HEK293T (cell line): ENCODE data around the gene ASB18.

ENCODE experiments used
- ARNT ChIP-seq: fragments of 450-650 bp; IDR thresholded peaks from 2 replicates; pipeline ENCODE4 v1.6.1; 2017; ENCODE audit warnings: mild to moderate bottlenecking
- BHLHE40 ChIP-seq: fragments of 450-650 bp; IDR thresholded peaks from 2 replicates; pipeline ENCODE4 v1.6.1; 2016; ENCODE audit warnings: mild to moderate bottlenecking, moderate library complexity, borderline replicate concordance
- CTBP1 ChIP-seq: fragments of 450-650 bp; IDR thresholded peaks from 2 replicates; pipeline ENCODE4 v1.6.1; 2016; ENCODE audit warnings: borderline replicate concordance
- ELF4 ChIP-seq: fragments of 450-650 bp; IDR thresholded peaks from 2 replicates; pipeline ENCODE4 v1.6.1; 2017; ENCODE audit warnings: antibody characterized with exemption
- FOXA1 ChIP-seq: fragments of 450-650 bp; IDR thresholded peaks from 2 replicates; pipeline ENCODE4 v1.6.1; 2016; ENCODE audit warnings: mild to moderate bottlenecking
- FOXK2 ChIP-seq: fragments of 450-650 bp; IDR thresholded peaks from 2 replicates; pipeline ENCODE4 v1.6.1; 2016; ENCODE audit warnings: mild to moderate bottlenecking
- FOXM1 ChIP-seq: fragments of 450-650 bp; IDR thresholded peaks from 2 replicates; pipeline ENCODE4 v1.6.1; 2017; ENCODE audit warnings: mild to moderate bottlenecking, borderline replicate concordance
- HDGF ChIP-seq: fragments of 450-650 bp; IDR thresholded peaks from 2 replicates; pipeline ENCODE4 v1.6.1; 2017; ENCODE audit warnings: antibody characterized with exemption, borderline replicate concordance
- LEF1 ChIP-seq: fragments of 450-650 bp; IDR thresholded peaks from 2 replicates; pipeline ENCODE4 v1.6.1; 2017; ENCODE audit warnings: mild to moderate bottlenecking, borderline replicate concordance
- SP1 ChIP-seq: fragments of 450-650 bp; IDR thresholded peaks from 2 replicates; pipeline ENCODE4 v1.6.1; 2017
- SUZ12 ChIP-seq: fragments of 450-650 bp; IDR thresholded peaks from 2 replicates; pipeline ENCODE4 v1.6.1; 2016; ENCODE audit warnings: mild to moderate bottlenecking
- TARDBP ChIP-seq: fragments of 450-650 bp; IDR thresholded peaks from 2 replicates; pipeline ENCODE4 v1.6.1; 2016
- ZNF384 ChIP-seq: fragments of 450-650 bp; IDR thresholded peaks from 2 replicates; pipeline ENCODE4 v1.6.1; 2016

DNA sequence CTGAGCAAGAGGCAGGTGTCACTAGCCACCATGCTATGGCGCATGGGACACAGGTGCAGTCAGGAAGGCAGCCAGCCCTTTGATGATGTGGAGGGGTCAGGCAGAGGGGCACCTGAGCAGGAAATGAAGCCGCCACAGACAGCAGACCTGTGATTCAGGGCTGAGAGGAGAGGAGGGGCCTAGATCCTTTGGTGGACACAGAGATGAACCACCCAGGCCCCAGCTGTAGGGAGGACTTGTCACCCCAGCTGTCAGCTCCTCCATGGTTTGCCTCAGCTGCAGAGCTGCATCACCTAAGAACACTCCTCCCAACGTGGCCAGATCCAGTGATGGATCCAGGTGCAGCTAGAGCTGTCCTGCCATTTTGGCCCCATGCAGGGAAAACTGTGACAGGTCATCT lies 11.6 kb downstream of the ASB18 start:
- no peak for TF ChIP-seq SP1
- no peak for TF ChIP-seq FOXM1
- TF ChIP-seq ZNF384, result no peak
- no peak for TF ChIP-seq TARDBP
- TF ChIP-seq BHLHE40, result no peak
- no peak for TF ChIP-seq FOXK2
- no peak for TF ChIP-seq FOXA1
- TF ChIP-seq LEF1, result no peak
- TF ChIP-seq ARNT, result no peak
- TF ChIP-seq ELF4, result no peak
- no peak for TF ChIP-seq HDGF
- TF ChIP-seq SUZ12, result no peak
- TF ChIP-seq CTBP1, result no peak
